CD14-positive monocyte (primary cell): Measurements from ENCODE around the gene SPEM1. TPM values are rescaled to one million over a fixed set of nuclear protein-coding genes. Genes with fewer than 3 reads are reported as not detected.

ENCODE experiments used
- DNase-seq, 3 donors: peaks; one replicate each; pipeline ENCODE4 v3.0.0-alpha.2; 2011 to 2022
- H2AFZ ChIP-seq: 2 replicates; pipeline ENCODE4 v1.6.0; 2012; ENCODE audit warnings: mild to moderate bottlenecking, low read depth, low read length, inconsistent platforms; ENCODE audit not compliant: insufficient read depth, poor library complexity, severe bottlenecking
- H3K27ac ChIP-seq, 2 donors: 1 replicate in 1 of 2; 2 replicates in 1 of 2; pipeline ENCODE4 v1.5.1; 2012 to 2013; ENCODE audit warnings: low read length in 2 of 2, control low read depth in 1 of 2, inconsistent platforms in 1 of 2, low read depth in 1 of 2, mild to moderate bottlenecking in 1 of 2
- H3K27me3 ChIP-seq, 2 donors: one replicate each; pipeline versions ENCODE4 v1.6.0 to v1.6.1; 2011 to 2013; ENCODE audit warnings: low read length in 2 of 2; ENCODE audit not compliant: control insufficient read depth in 2 of 2, insufficient read depth in 2 of 2
- H3K36me3 ChIP-seq, 2 donors: replicated peaks in 1 of 2; 1 replicate in 1 of 2; 2 replicates in 1 of 2; pipeline versions ENCODE4 v1.5.1 to v1.6.1; 2012 to 2013; ENCODE audit warnings: low read length in 2 of 2, control low read depth in 1 of 2, inconsistent platforms in 1 of 2, mild to moderate bottlenecking in 1 of 2; ENCODE audit not compliant: insufficient read depth in 2 of 2, control insufficient read depth in 1 of 2
- H3K4me1 ChIP-seq, 2 donors: 1 replicate in 1 of 2; 2 replicates in 1 of 2; pipeline versions ENCODE4 v1.5.1 to v1.6.1; 2012 to 2013; ENCODE audit warnings: low read length in 2 of 2, control low read depth in 1 of 2, inconsistent platforms in 1 of 2, mild to moderate bottlenecking in 1 of 2, moderate library complexity in 1 of 2; ENCODE audit not compliant: insufficient read depth in 2 of 2, control insufficient read depth in 1 of 2
- H3K4me2 ChIP-seq: replicated peaks from 2 replicates; pipeline ENCODE3; 2012; ENCODE audit warnings: low read length, moderate library complexity, mild to moderate bottlenecking; ENCODE audit not compliant: poor library complexity, severe bottlenecking; ENCODE audit errors: extremely low read depth
- H3K4me3 ChIP-seq, 3 experiments: fragments of 200-600 bp in 1 of 3; sonication (generic) in 1 of 3; replicated peaks in 1 of 3; 1 replicate in 2 of 3; 2 replicates in 1 of 3; pipeline ENCODE4 v1.5.1; 2011 to 2013; ENCODE audit warnings: low read length in 3 of 3, mild to moderate bottlenecking in 3 of 3, control low read depth in 2 of 3, low read depth in 2 of 3, inconsistent platforms in 1 of 3, moderate library complexity in 1 of 3
- H3K79me2 ChIP-seq: 2 replicates; pipeline ENCODE4 v1.6.0; 2012; ENCODE audit warnings: mild to moderate bottlenecking, control low read depth, inconsistent platforms, low read length, moderate library complexity; ENCODE audit not compliant: insufficient read depth
- H3K9ac ChIP-seq: 2 replicates; pipeline ENCODE4 v1.6.0; 2017; ENCODE audit warnings: low read length, mild to moderate bottlenecking; ENCODE audit not compliant: insufficient read depth, poor library complexity, severe bottlenecking
- H3K9me3 ChIP-seq, 2 donors: replicated peaks in 1 of 2; 1 replicate in 1 of 2; 2 replicates in 1 of 2; pipeline versions ENCODE4 v1.5.1 to v1.6.1; 2012 to 2013; ENCODE audit warnings: low read length in 2 of 2, control low read depth in 1 of 2; ENCODE audit not compliant: control insufficient read depth in 1 of 2, insufficient read depth in 1 of 2
- H4K20me1 ChIP-seq: 2 replicates; pipeline ENCODE4 v1.6.0; 2012; ENCODE audit warnings: mild to moderate bottlenecking, low read length, control low read depth, moderate library complexity; ENCODE audit not compliant: insufficient read depth
- H3K27ac Mint-ChIP-seq, 7 donors: one replicate each; pipeline ENCODE4 v1.8.0; 2020; ENCODE audit warnings: mild to moderate bottlenecking in 7 of 7, mixed read lengths in 7 of 7, moderate library complexity in 6 of 7, inconsistent platforms in 2 of 7
- H3K27me3 Mint-ChIP-seq, 3 donors: one replicate each; pipeline ENCODE4 v1.8.0; 2021 to 2022; ENCODE audit warnings: low read depth in 3 of 3, mild to moderate bottlenecking in 3 of 3, mixed read lengths in 3 of 3, moderate library complexity in 3 of 3, inconsistent platforms in 1 of 3
- H3K36me3 Mint-ChIP-seq, 2 donors: one replicate each; pipeline ENCODE4 v1.8.0; 2020; ENCODE audit warnings: mixed read lengths in 2 of 2, inconsistent platforms in 1 of 2, mild to moderate bottlenecking in 1 of 2
- H3K4me1 Mint-ChIP-seq: one replicate; pipeline ENCODE4 v1.8.0; 2020; ENCODE audit warnings: mild to moderate bottlenecking, mixed read lengths
- H3K4me3 Mint-ChIP-seq, 2 donors: one replicate each; pipeline ENCODE4 v1.8.0; 2020; ENCODE audit warnings: mild to moderate bottlenecking in 2 of 2, mixed read lengths in 2 of 2, moderate library complexity in 1 of 2
- H3K9me3 Mint-ChIP-seq, 7 donors: one replicate each; pipeline ENCODE4 v1.8.0; 2020 to 2022; ENCODE audit warnings: mixed read lengths in 7 of 7, mild to moderate bottlenecking in 6 of 7, moderate library complexity in 6 of 7, inconsistent platforms in 2 of 7
- CTCF ChIP-seq: fragments of 200-600 bp; IDR thresholded peaks from one replicate; pipeline ENCODE4 v1.8.0; 2022; ENCODE audit warnings: antibody characterized with exemption, mild to moderate bottlenecking
- WGBS: methylation state at CpG from one replicate; pipeline ENCODE4 v1.1.5; 2013; ENCODE audit warnings: missing lambda C conversion rate; ENCODE audit not compliant: insufficient coverage; 5-methylcytosine and 5-hydroxymethylcytosine counted together
- intact Hi-C, 2 donors: fragments of 100-400 bp; cut with micrococcal nuclease; formaldehyde crosslinking; loops; one replicate each; pipeline versions ENCODE4 v1.15.0 to v1.15.1; 2023
- polyA plus RNA-seq, 3 donors: library from polyadenylated mRNA; depleted of rRNA in 1 of 3; unstranded in 2 of 3; stranded (reverse) in 1 of 3; fragments of 300-500 nt in 2 of 3; fragments of >200 nt in 1 of 3; fragmentation: Illumina TruSeq in 2 of 3; gene quantifications; 1 replicate in 2 of 3; 2 replicates in 1 of 3; pipeline ENCODE4 v1.2.3, GENCODE V29; 2012 to 2021

The SPEM1 gene
- polyA plus RNA-seq, 3 donors: not detected

GRCh38 chr17:7408252-7408727 is 11.8 kb upstream of the SPEM1 start:
- Histone ChIP-seq H3K27ac (no peak overlapping the region), H3K4me3 (no peak overlapping the region), H3K9ac (no peak overlapping the region), H3K4me1 (peaks cover 5 to 16% of the 10 kb centered on the region in 2 donors), H3K27me3 (peaks cover 4 to 37% of the 10 kb centered on the region in 2 donors), H3K9me3 (no peaks in the 10 kb centered on the region), H2AFZ (no peak overlapping the region), H4K20me1 (no peaks in the 10 kb centered on the region), H3K4me2 (peak overlapping the region; percentile 11), H3K36me3 (no peaks in the 10 kb centered on the region), H3K79me2 (no peaks in the 10 kb centered on the region)
- Mint-ChIP-seq H3K27me3 (peaks cover 37 to 51% (median 50%) of the 10 kb centered on the region in 3 donors), H3K36me3 (peaks cover 0 to 5% of the 10 kb centered on the region in 2 donors), H3K9me3 (peaks cover 0 to 8% (median 3%) of the 10 kb centered on the region in 7 donors), H3K27ac (no peak overlapping the region), H3K4me3 (peak overlapping the region in 1 of 2 donors; percentile 39), H3K4me1 (peaks cover 14% of the 10 kb centered on the region)
- WGBS: 45% methylated on average over 56 of the region's 58 CpGs
- DNase-seq: peak in 1 of 3 donors; percentile 7
- no peak for TF ChIP-seq CTCF
- intact Hi-C loops: loop anchor here in 1 of 2 donors (10.0 kb wide), 1 partner anchor 193 kb away; the partner anchor contains the start of genes ACADVL and DLG4

- Mint-ChIP-seq H3K27ac (no peak overlapping the region), H3K27me3 (peaks cover 37 to 51% (median 50%) of the 10 kb centered on the region in 3 donors), H3K4me1 (peaks cover 13% of the 10 kb centered on the region), H3K4me3 (peak overlapping the region in 1 of 2 donors; percentile 73), H3K9me3 (peaks cover 0 to 8% (median 3%) of the 10 kb centered on the region in 7 donors), H3K36me3 (peaks cover 0 to 5% of the 10 kb centered on the region in 2 donors)
- H3K27me3 ChIP-seq: peaks cover 4 to 37% of the 10 kb centered on the region in 2 donors
- no peak for TF ChIP-seq CTCF
- no peaks in the 10 kb centered on the region for H3K36me3 ChIP-seq
- no peak overlapping the region for H3K4me3 ChIP-seq
- H3K27ac ChIP-seq: no peak overlapping the region
- H3K4me1 ChIP-seq: peaks cover 4 to 12% of the 10 kb centered on the region in 2 donors
- H4K20me1 ChIP-seq: no peaks in the 10 kb centered on the region
- no peaks in the 10 kb centered on the region for H3K79me2 ChIP-seq
- intact Hi-C loops: loop anchor here in 1 of 2 donors (10.0 kb wide), 1 partner anchor 194 kb away; the partner anchor contains the start of genes ACADVL and DLG4
- H3K4me2 ChIP-seq: no peak overlapping the region
- DNase-seq: no peak
- H3K9ac ChIP-seq: no peak overlapping the region
- 76% methylated on average over 5 of the region's 6 CpGs for WGBS
- no peak overlapping the region for H2AFZ ChIP-seq
- H3K9me3 ChIP-seq: no peaks in the 10 kb centered on the region
Observed at GRCh38 chr17:7408863-7409262, 11.3 kb upstream of the SPEM1 start.
